ENCODE results near the gene SUPT16H.

Gene SUPT16H

GRCh38 chr14:21367582-21368144 is 16.2 kb downstream of the SUPT16H start:
- Histone ChIP-seq H3K27ac (ENCODE audit: low read depth, low read length, severe bottlenecking) (no peak overlapping the region), H3K4me1 (ENCODE audit: control insufficient read depth, insufficient read depth, low read length, poor library complexity, severe bottlenecking) (no peaks in the 10 kb centered on the region), H3K4me3 (ENCODE audit: extremely low read depth, insufficient read depth, low read length, poor library complexity, severe bottlenecking) (no peak overlapping the region), H3K36me3 (ENCODE audit: control insufficient read depth, insufficient read depth, low read length) (peaks cover 98% of the 10 kb centered on the region), H3K9me3 (ENCODE audit: control insufficient read depth, low read length) (no peaks in the 10 kb centered on the region)
- 76 to 84% methylated on average over 3 to 4 of the region's 6 CpGs for WGBS, 2 experiments (ENCODE audit: insufficient coverage in 2 of 2)

DNA sequence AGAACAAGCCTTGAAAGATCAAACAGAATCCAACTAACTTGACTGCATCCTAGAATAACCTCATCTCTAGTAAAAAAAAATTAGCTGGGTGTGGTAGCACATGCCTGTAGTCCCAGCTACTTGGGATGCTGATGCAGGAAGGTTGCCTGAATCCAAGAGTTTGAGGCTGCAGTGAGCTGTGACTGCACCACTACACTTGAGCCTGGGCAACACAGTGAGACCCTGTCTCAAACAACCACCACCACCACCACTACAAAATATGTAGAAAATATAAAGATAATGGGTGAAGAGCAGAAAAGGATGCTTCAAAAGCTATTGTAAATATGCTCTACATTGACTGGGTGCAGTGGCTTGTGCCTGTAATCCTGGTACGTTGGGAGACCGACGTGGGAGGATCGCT is 27.3 kb downstream of the SUPT16H start:
- no peaks in the 10 kb centered on the region for H3K4me1 ChIP-seq (ENCODE audit: control insufficient read depth, insufficient read depth, low read length, poor library complexity, severe bottlenecking)
- no peaks in the 10 kb centered on the region for H3K9me3 ChIP-seq (ENCODE audit: control insufficient read depth, low read length)
- H3K27ac ChIP-seq (ENCODE audit: low read depth, low read length, severe bottlenecking): no peak overlapping the region
- WGBS, 2 experiments (ENCODE audit: insufficient coverage in 2 of 2): 100% methylated on average over 4 of the region's 4 CpGs
- no peak overlapping the region for H3K4me3 ChIP-seq (ENCODE audit: extremely low read depth, insufficient read depth, low read length, poor library complexity, severe bottlenecking)
- H3K36me3 ChIP-seq (ENCODE audit: control insufficient read depth, insufficient read depth, low read length): peaks cover 95% of the 10 kb centered on the region

DNA sequence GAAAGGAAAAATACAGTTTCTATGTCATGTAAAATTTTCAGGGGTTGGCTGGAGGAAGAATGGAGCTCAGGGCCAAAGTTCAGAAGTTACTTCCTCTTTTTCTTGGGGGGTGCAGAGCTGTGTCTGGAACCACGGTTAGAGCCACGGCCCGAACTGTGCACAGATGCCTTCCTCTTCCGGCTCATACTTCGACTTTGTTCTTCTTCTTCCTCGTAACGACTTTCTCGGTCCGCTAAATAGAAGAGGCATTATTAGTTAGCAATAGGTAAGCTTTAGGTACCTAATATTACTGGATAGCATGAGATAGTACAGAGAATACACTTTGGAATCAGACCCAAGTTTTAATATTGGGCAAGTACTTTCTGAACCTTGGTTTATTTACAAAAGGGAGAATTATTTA is 31.2 kb downstream of the SUPT16H start:
- Histone ChIP-seq H3K27ac (ENCODE audit: low read depth, low read length, severe bottlenecking) (no peak overlapping the region), H3K36me3 (ENCODE audit: control insufficient read depth, insufficient read depth, low read length) (peaks cover 63% of the 10 kb centered on the region), H3K4me3 (ENCODE audit: extremely low read depth, insufficient read depth, low read length, poor library complexity, severe bottlenecking) (no peak overlapping the region), H3K4me1 (ENCODE audit: control insufficient read depth, insufficient read depth, low read length, poor library complexity, severe bottlenecking) (no peaks in the 10 kb centered on the region), H3K9me3 (ENCODE audit: control insufficient read depth, low read length) (no peaks in the 10 kb centered on the region)
- 81 to 99% methylated on average over 5 of the region's 9 CpGs for WGBS, 2 experiments (ENCODE audit: insufficient coverage in 2 of 2)

GRCh38 chr14:21350539-21350938 is 33.3 kb downstream of the SUPT16H start:
- Histone ChIP-seq H3K9me3 (ENCODE audit: control insufficient read depth, low read length) (no peaks in the 10 kb centered on the region), H3K4me3 (ENCODE audit: extremely low read depth, insufficient read depth, low read length, poor library complexity, severe bottlenecking) (no peak overlapping the region), H3K4me1 (ENCODE audit: control insufficient read depth, insufficient read depth, low read length, poor library complexity, severe bottlenecking) (no peaks in the 10 kb centered on the region), H3K36me3 (ENCODE audit: control insufficient read depth, insufficient read depth, low read length) (peaks cover 43% of the 10 kb centered on the region), H3K27ac (ENCODE audit: low read depth, low read length, severe bottlenecking) (no peak overlapping the region)
- 88 to 89% methylated on average over 1 of the region's 3 CpGs for WGBS, 2 experiments (ENCODE audit: insufficient coverage in 2 of 2)

- Histone ChIP-seq H3K9me3 (ENCODE audit: control insufficient read depth, low read length) (no peaks in the 10 kb centered on the region), H3K4me1 (ENCODE audit: control insufficient read depth, insufficient read depth, low read length, poor library complexity, severe bottlenecking) (no peaks in the 10 kb centered on the region), H3K36me3 (ENCODE audit: control insufficient read depth, insufficient read depth, low read length) (peaks cover 15% of the 10 kb centered on the region), H3K27ac (ENCODE audit: low read depth, low read length, severe bottlenecking) (no peak overlapping the region), H3K4me3 (ENCODE audit: extremely low read depth, insufficient read depth, low read length, poor library complexity, severe bottlenecking) (no peak overlapping the region)
- WGBS, 2 experiments (ENCODE audit: insufficient coverage in 2 of 2): no CpG with 5 or more reads among the region's 2 CpGs
Observed at GRCh38 chr14:21347201-21347600, 36.6 kb downstream of the SUPT16H start.

DNA sequence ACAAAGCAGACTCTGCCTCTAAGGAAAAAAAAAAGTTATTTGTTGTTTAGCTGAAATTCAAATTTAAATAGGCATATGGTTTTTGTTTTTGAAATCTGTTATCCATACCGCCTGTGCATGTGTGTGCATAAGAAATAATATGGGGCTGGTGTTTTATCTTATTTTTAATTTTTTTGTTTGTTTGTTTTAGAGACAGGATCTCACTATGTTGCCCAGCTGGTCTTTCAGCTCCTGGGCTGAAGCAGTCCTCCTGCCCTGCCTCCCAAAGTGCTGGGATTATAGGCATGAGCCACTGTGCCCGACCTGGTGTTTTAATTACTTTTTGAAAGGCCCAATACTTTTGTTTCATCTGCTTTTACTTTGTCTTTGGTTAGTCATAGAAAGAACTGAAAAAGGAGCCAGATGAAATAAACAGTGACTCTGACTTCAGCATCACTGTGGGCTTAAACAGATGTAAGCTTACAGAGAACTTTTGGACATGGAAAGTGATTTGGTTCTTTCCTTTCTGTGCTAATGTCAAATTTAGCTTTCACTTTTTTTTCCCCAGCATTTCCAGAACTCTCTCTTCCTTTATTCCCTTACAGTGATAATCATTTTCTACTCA is 37.2 kb downstream of the SUPT16H start:
- no peaks in the 10 kb centered on the region for H3K4me1 ChIP-seq (ENCODE audit: control insufficient read depth, insufficient read depth, low read length, poor library complexity, severe bottlenecking)
- H3K4me3 ChIP-seq (ENCODE audit: extremely low read depth, insufficient read depth, low read length, poor library complexity, severe bottlenecking): no peak overlapping the region
- no peak overlapping the region for H3K27ac ChIP-seq (ENCODE audit: low read depth, low read length, severe bottlenecking)
- H3K36me3 ChIP-seq (ENCODE audit: control insufficient read depth, insufficient read depth, low read length): peaks cover 9% of the 10 kb centered on the region
- no peaks in the 10 kb centered on the region for H3K9me3 ChIP-seq (ENCODE audit: control insufficient read depth, low read length)
- 83 to 100% methylated on average over 1 of the region's 2 CpGs for WGBS, 2 experiments (ENCODE audit: insufficient coverage in 2 of 2)

DNA sequence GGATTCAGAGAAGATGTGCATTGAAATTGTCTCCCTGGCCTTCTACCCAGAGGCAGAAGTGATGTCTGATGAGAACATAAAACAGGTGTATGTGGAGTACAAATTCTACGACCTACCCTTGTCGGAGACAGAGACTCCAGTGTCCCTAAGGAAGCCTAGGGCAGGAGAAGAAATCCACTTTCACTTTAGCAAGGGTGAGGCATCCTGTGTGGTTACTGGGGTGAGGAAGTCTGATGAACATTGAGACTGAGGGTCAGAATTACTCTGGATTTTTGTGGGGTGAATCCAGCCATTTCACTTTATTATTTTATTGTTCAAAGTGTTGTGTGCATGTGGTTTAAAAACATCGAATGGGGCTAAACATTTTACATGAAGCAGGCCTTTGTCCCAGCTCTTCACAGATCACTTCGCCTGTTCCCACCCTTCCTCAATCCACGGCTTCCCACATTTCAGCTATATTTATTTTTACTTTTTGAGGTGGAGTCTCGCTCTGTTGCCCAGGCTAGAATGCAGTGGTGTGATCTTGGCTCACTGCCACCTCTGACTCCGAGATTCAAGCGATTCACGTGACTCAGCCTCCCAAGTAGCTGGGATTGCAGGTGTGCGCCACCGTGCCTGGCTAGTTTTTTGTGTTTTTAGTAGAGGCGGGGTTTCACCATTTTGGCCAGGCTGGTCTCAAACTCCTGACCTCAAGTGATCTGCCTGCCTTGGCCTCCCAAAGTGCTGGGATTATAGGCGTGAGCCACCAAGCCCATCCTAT is 40.6 kb downstream of the SUPT16H start:
- Histone ChIP-seq H3K9me3 (ENCODE audit: control insufficient read depth, low read length) (no peaks in the 10 kb centered on the region), H3K4me1 (ENCODE audit: control insufficient read depth, insufficient read depth, low read length, poor library complexity, severe bottlenecking) (no peaks in the 10 kb centered on the region), H3K4me3 (ENCODE audit: extremely low read depth, insufficient read depth, low read length, poor library complexity, severe bottlenecking) (no peak overlapping the region), H3K27ac (ENCODE audit: low read depth, low read length, severe bottlenecking) (no peak overlapping the region), H3K36me3 (ENCODE audit: control insufficient read depth, insufficient read depth, low read length) (no peaks in the 10 kb centered on the region)
- WGBS, 2 experiments (ENCODE audit: insufficient coverage in 2 of 2): 92 to 95% methylated on average over 7 to 10 of the region's 13 CpGs

DNA sequence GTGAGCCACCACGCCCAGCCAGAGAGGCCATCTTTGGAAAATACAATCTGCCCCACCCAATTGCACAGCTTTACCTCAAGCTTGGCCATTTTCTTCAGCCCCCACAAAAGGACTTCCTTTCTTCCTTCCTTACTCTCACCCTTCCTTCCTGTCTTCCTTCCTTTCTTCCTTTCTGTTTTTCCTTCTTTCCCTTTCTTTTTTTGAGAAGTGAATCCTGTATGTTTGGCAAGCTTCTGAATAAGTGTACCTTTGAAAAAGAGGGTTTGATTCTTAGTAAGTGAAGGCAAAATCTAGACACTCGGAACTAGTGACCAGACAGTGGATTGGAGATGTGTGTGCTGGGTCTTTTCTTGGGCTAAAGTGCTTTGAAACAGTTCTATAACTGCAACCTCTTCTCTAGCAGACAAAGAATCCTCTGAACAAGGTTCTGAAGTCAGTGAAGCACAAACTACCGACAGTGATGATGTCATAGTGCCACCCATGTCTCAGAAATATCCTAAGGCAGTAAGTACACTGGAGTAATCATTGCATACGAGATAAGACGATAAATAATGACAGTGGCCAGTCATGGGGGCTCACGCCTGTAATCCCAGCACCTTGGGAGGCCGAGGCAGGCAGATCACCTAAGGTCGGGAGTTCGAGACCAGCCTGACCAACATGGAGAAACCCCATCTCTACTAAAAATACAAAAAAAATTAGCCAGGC is 49.5 kb downstream of the SUPT16H start:
- Histone ChIP-seq H3K4me1 (ENCODE audit: control insufficient read depth, insufficient read depth, low read length, poor library complexity, severe bottlenecking) (no peaks in the 10 kb centered on the region), H3K9me3 (ENCODE audit: control insufficient read depth, low read length) (no peaks in the 10 kb centered on the region), H3K27ac (ENCODE audit: low read depth, low read length, severe bottlenecking) (no peak overlapping the region), H3K36me3 (ENCODE audit: control insufficient read depth, insufficient read depth, low read length) (no peaks in the 10 kb centered on the region), H3K4me3 (ENCODE audit: extremely low read depth, insufficient read depth, low read length, poor library complexity, severe bottlenecking) (no peak overlapping the region)
- 92 to 95% methylated on average over 6 of the region's 9 CpGs for WGBS, 2 experiments (ENCODE audit: insufficient coverage in 2 of 2)

DNA sequence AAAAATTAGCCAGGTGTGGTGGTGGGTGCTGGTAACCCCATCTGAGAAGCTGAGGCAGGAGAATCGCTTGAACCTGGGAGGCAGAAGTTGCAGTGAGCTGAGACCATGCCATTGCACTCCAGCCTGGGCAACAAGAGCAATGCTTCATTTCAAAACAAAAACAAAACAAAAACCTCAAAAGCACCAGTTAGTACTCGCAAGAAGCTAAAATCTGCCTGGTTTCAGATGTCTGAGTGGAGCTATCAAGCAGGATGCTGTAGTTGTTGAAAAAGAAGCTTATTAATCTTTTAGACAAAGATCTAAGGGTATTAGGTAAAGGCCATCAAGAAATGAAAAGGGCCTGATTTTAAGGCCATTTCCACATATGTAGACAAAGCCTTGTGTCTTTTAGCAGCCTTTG is 50.9 kb downstream of the SUPT16H start:
- WGBS, 2 experiments (ENCODE audit: insufficient coverage in 2 of 2): 100% methylated on average over 1 of the region's 2 CpGs
- Histone ChIP-seq H3K27ac (ENCODE audit: low read depth, low read length, severe bottlenecking) (no peak overlapping the region), H3K36me3 (ENCODE audit: control insufficient read depth, insufficient read depth, low read length) (no peaks in the 10 kb centered on the region), H3K4me1 (ENCODE audit: control insufficient read depth, insufficient read depth, low read length, poor library complexity, severe bottlenecking) (no peaks in the 10 kb centered on the region), H3K9me3 (ENCODE audit: control insufficient read depth, low read length) (no peaks in the 10 kb centered on the region), H3K4me3 (ENCODE audit: extremely low read depth, insufficient read depth, low read length, poor library complexity, severe bottlenecking) (no peak overlapping the region)

GRCh38 chr14:21326972-21327371 is 56.8 kb downstream of the SUPT16H start:
- WGBS, 2 experiments (ENCODE audit: insufficient coverage in 2 of 2): 100% methylated on average over 1 of the region's 1 CpG
- Histone ChIP-seq H3K4me3 (ENCODE audit: extremely low read depth, insufficient read depth, low read length, poor library complexity, severe bottlenecking) (no peak overlapping the region), H3K36me3 (ENCODE audit: control insufficient read depth, insufficient read depth, low read length) (no peaks in the 10 kb centered on the region), H3K27ac (ENCODE audit: low read depth, low read length, severe bottlenecking) (no peak overlapping the region), H3K4me1 (ENCODE audit: control insufficient read depth, insufficient read depth, low read length, poor library complexity, severe bottlenecking) (no peaks in the 10 kb centered on the region), H3K9me3 (ENCODE audit: control insufficient read depth, low read length) (no peaks in the 10 kb centered on the region)

All from mesodermal cell (in vitro differentiated cells).